ENCODE data around the gene COP1.

COP1 gene

GRCh38 chr1:176073524-176074157, 133.4 kb downstream of the COP1 start:
- peak; percentile 31; the same call in 1 of the 2 replicates for TF ChIP-seq CTCF (IDR thresholded peaks at IDR 0.05; ENCODE audit: borderline replicate concordance, insufficient read depth, low read depth, low read length)
- no peak overlapping the region for H3K4me3 ChIP-seq (ENCODE audit: low read depth, low read length)

GRCh38 chr1:176068901-176069300, 138.2 kb downstream of the COP1 start:
- TF ChIP-seq CTCF (IDR thresholded peaks at IDR 0.05; ENCODE audit: borderline replicate concordance, insufficient read depth, low read depth, low read length) = no peak
- H3K4me3 ChIP-seq (ENCODE audit: low read depth, low read length) = no peak overlapping the region

GRCh38 chr1:176068256-176068655, 138.8 kb downstream of the COP1 start:
- TF ChIP-seq CTCF (IDR thresholded peaks at IDR 0.05; ENCODE audit: borderline replicate concordance, insufficient read depth, low read depth, low read length) = no peak
- no peak overlapping the region for H3K4me3 ChIP-seq (ENCODE audit: low read depth, low read length)

GRCh38 chr1:176066709-176067108, 140.4 kb downstream of the COP1 start:
- H3K4me3 ChIP-seq (ENCODE audit: low read depth, low read length) = no peak overlapping the region
- no peak for TF ChIP-seq CTCF (IDR thresholded peaks at IDR 0.05; ENCODE audit: borderline replicate concordance, insufficient read depth, low read depth, low read length)

- no peak overlapping the region for H3K4me3 ChIP-seq (ENCODE audit: low read depth, low read length)
- TF ChIP-seq CTCF (IDR thresholded peaks at IDR 0.05; ENCODE audit: borderline replicate concordance, insufficient read depth, low read depth, low read length) = no peak
Observed at GRCh38 chr1:176058686-176059085, 148.4 kb downstream of the COP1 start.

- no peak for TF ChIP-seq CTCF (IDR thresholded peaks at IDR 0.05; ENCODE audit: borderline replicate concordance, insufficient read depth, low read depth, low read length)
- H3K4me3 ChIP-seq (ENCODE audit: low read depth, low read length) = no peak overlapping the region
Observed at GRCh38 chr1:176056312-176056711, 150.8 kb downstream of the COP1 start.

GRCh38 chr1:176055398-176055797, 151.7 kb downstream of the COP1 start:
- TF ChIP-seq CTCF (IDR thresholded peaks at IDR 0.05; ENCODE audit: borderline replicate concordance, insufficient read depth, low read depth, low read length) = no peak
- H3K4me3 ChIP-seq (ENCODE audit: low read depth, low read length) = no peak overlapping the region

Measured in GM12875 (cell line).